NCI-H2107 (cell line): Measurements from ENCODE around the gene CALB2.
A peak's percentile ranks its signal among the peaks of the same experiment; 100 is the strongest.

ENCODE experiments used
- DNase-seq: peaks from one replicate; lab custom pipeline; 2025; lab: John Stamatoyannopoulos, UW

The CALB2 gene

GRCh38 chr16:71389330-71389729 lies 30.8 kb downstream of the CALB2 start:
- no peak for DNase-seq

GRCh38 chr16:71396594-71396993 lies 38.1 kb downstream of the CALB2 start:
- DNase-seq: no peak

DNA sequence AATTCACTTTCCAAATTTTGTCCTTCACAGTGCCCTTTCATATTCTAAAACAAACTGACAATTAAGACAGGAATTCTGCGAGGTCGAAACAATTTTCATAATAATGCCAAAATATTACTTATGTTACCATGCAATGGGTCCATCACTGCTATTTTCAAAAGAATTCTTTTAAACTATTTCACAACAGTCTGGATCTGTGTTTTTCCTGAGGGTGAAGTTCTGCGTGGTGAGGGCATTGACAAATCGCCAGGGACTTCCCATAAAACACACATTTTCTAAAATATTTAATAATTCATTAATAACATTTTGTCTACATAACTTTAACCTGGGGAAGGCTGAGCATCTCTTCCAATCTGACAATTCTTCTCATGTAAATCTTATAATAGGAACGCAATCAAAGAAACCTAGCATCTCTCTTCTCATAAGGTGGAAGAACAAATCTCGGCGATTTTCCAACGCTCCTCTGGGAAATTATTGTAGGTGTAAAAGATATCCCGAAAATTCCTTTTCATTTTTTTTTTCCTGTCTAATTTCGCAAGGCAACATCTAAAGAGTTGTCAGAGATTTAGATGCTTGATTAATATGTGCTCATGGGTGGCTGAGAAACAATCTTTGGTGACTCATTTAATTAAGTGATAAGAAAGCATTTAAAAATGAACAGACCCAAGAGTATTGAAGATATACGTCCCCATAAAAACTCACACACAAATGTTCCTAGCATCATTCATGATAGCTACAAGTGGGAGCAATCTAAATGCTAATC lies 41.5 kb downstream of the CALB2 start:
- no peak for DNase-seq

GRCh38 chr16:71402007-71402406 lies 43.5 kb downstream of the CALB2 start:
- DNase-seq: no peak

- no peak for DNase-seq
These were observed 44.2 kb downstream of the CALB2 start for GRCh38 chr16:71402674-71403073.

- no peak for DNase-seq
These were observed 45.8 kb downstream of the CALB2 start for GRCh38 chr16:71404364-71404763.

DNA sequence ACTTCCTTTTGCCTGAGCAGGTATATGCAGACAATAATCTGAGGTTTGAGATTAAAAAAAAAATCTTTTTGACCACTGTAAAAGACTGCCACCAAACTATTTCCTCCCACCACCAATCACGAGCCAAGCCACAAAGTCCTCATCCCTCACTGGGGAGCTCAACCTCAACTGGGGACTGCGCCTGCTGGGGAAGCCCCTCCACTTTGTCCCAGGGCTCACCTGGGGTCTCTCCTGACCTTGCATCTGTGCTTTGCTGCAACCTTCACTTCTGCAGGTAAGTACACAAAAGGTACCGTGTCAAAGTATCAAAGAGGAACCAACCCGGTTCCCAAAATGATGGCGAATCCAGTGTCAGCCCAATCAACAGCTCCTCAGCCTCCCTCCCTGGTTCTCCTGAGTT lies 47.8 kb downstream of the CALB2 start:
- no peak for DNase-seq

GRCh38 chr16:71406724-71407123 lies 48.2 kb downstream of the CALB2 start:
- DNase-seq: no peak

GRCh38 chr16:71407731-71408130 lies 49.2 kb downstream of the CALB2 start:
- no peak for DNase-seq

DNA sequence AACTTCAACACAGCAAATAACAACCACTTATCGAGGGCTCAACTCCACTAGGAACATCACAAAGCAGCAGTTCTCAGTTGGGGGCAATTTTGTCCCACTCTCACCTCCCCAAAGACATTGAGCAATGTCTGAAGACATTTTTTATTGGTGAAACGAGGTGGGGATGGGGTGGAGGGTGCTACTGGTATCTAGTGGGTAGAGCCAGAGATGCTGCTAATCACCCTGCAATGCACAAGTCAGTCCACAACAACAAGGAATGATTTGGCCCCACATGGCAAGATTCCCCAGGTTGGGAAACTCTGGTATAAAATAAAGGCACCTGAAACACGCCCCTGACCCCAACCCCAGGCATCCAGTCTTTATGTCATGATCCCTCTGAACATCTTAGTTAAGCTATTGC lies 50.0 kb downstream of the CALB2 start:
- DNase-seq: no peak

- DNase-seq: no peak
These were observed 50.7 kb downstream of the CALB2 start for GRCh38 chr16:71409011-71409775.

DNA sequence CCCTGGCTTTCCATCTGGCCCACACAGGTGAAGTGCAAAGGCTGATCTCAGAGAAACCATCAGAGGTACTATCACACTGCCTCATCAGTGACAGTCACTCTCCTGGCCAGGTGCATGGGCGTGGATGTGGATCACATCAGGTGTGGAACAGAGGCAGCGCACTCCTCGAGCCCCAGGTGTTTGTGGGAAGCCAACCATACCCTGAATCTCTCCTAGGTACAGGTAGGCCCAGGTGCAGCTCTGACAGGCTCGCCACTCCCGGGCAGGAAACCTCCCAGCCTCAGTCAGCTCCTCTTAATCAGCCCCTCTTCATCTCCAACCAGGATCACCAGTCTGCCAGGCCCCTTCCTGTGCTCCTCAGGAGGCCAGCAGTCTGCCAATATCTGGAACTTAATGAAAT lies 51.6 kb downstream of the CALB2 start:
- DNase-seq: no peak

DNA sequence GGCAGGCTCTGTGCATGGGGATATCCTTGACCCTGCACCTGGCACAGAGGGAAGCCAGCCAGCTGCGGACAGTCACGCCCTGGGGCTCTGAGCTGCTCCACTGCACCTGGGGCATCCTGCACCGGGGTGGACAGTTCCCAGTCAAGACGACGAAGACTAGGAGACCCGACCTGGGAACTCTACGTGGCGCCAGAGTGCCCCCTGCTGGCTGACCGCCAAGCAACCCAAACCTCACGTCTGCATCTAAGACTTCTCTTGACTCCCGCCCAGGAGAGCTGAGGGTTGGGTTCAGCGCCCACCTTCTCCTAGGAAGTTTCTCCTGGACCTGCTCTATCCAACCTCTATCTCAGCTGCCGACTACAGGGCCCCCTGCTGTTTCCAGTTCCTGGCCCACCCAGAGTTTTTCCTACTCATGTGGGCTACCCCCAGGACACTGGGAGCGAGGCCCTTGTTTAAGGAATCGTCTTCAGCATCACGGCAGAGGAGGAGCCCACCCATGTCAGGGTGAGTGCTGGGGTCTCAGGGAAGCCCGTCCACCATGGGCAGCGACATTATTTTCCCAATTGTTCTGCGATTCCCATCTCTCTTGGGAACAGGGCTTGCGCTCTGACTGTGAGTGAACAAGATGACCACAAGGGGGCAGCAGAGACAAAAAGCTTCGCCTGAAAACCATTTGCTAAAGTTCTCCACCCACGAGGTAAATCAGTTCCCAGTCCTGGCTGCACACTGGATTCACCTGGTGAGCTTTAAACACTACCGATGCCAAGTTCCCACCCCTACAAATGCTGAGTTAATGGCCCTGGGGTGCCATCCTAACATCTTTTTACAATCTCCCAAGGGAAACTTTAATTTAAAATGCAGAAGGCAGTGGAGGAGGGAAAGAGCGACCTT lies 54.0 kb downstream of the CALB2 start:
- peak; percentile 50 for DNase-seq

DNA sequence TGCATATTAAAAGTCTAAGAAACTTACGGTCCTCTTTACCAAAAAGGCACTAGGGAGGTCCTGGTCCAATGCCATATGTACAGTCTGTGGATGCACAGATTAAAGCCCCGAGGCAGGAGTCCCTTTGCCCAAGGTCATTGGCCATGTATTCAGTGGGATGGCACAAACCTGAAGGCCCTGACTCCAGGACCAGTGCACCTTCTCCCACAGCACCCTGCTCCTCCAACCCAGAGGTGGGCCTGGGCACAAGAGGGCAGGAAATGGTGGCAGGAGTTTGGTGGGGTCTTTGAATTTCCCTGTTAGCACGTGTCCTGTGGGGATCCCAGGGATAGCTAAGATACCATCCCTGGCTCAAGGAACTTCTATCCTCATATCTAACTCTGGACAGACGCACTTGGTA lies 54.8 kb downstream of the CALB2 start:
- DNase-seq: no peak

GRCh38 chr16:71414038-71414437 lies 55.5 kb downstream of the CALB2 start:
- no peak for DNase-seq

DNA sequence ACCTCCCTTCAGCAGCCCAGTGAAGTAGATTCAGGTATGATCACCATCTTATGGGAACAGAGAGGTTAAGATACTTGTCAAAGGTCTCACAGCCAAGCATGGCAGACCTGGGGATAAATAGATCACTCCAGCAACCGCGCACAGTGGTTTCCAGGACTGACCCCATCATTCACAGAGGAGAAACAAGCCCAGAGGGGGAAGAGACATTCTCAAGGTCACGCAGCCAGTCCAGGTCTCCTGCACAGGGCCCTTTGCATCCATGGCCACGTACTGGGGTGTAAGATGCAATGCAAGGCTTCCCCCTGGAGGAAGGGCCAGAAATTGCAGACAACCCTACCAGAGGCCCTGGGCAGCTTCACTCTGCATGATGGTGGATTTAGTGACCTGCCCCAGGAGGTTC lies 63.4 kb downstream of the CALB2 start:
- no peak for DNase-seq

- no peak for DNase-seq
These were observed 64.5 kb downstream of the CALB2 start for GRCh38 chr16:71423016-71423415.

DNA sequence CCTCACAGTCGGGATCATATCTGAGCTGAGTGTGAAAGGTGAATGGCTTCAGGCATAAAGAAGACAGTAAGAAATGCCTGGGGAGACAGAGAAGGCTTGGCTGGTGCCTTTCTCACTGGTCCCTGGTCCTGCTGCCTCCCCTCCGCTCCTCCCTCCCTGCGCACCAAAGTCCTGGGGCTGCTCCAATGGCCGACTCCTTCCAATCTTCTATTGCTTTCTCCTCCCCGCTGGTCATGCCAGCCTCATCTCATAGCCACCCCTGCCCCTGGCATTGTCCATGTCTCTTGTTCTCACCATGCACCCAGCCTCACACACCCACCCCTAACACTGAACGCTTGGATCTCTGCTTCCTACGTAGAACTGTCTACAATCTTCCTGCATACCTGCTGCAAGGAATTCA lies 65.3 kb downstream of the CALB2 start:
- no peak for DNase-seq

- no peak for DNase-seq
These were observed 66.1 kb downstream of the CALB2 start for GRCh38 chr16:71424626-71425025.

- no peak for DNase-seq
These were observed 67.2 kb downstream of the CALB2 start for GRCh38 chr16:71425746-71426068.

- no peak for DNase-seq
These were observed 67.8 kb downstream of the CALB2 start for GRCh38 chr16:71426069-71426879.
